Coronary artery (tissue), 2 donors: ENCODE measurements around the gene DAB1.
A peak's percentile ranks its signal among the peaks of the same experiment; 100 is the strongest.

Experiments used
- DNase-seq: peaks from one replicate; pipeline ENCODE4 v3.0.0-alpha.2; 2017; ENCODE audit warnings: low spot score
- H3K27ac ChIP-seq, 2 donors: fragments of 200-600 bp; sonication (generic); one replicate each; pipeline ENCODE4 v1.5.1; 2016 to 2019
- H3K4me3 ChIP-seq: fragments of 200-600 bp; sonication (generic); 2 replicates; pipeline ENCODE4 v1.5.1; 2016; ENCODE audit warnings: mild to moderate bottlenecking, moderate library complexity
- CTCF ChIP-seq: fragments of 200-600 bp; sonication (generic); IDR thresholded peaks from one replicate; pipeline ENCODE4 v1.5.1; 2019; ENCODE audit warnings: antibody characterized with exemption

The DAB1 gene

GRCh38 chr1:57115030-57115614 lies 308.7 kb downstream of the DAB1 start:
- Histone ChIP-seq H3K27ac (no peak overlapping the region), H3K4me3 (no peak overlapping the region)
- no peak for TF ChIP-seq CTCF
- DNase-seq: no peak

GRCh38 chr1:57112148-57112547 lies 311.7 kb downstream of the DAB1 start:
- no peak for TF ChIP-seq CTCF
- DNase-seq: no peak
- Histone ChIP-seq H3K4me3 (no peak overlapping the region), H3K27ac (no peak overlapping the region)

GRCh38 chr1:57111175-57111574 lies 312.7 kb downstream of the DAB1 start:
- Histone ChIP-seq H3K4me3 (no peak overlapping the region), H3K27ac (no peak overlapping the region)
- no peak for TF ChIP-seq CTCF
- DNase-seq: no peak

GRCh38 chr1:57109883-57110282 lies 314.0 kb downstream of the DAB1 start:
- Histone ChIP-seq H3K4me3 (no peak overlapping the region), H3K27ac (peak overlapping the region in 1 of 2 donors; percentile 45)
- no peak for DNase-seq
- TF ChIP-seq CTCF: no peak

GRCh38 chr1:57109247-57109646 lies 314.6 kb downstream of the DAB1 start:
- TF ChIP-seq CTCF: no peak
- DNase-seq: no peak
- H3K4me3 ChIP-seq: no peak overlapping the region
- peak overlapping the region in 1 of 2 donors; percentile 45 for H3K27ac ChIP-seq

- Histone ChIP-seq H3K27ac (no peak overlapping the region), H3K4me3 (no peak overlapping the region)
- DNase-seq: no peak
- TF ChIP-seq CTCF: no peak
These were observed 317.6 kb downstream of the DAB1 start for GRCh38 chr1:57106296-57106695.

GRCh38 chr1:57102561-57103326 lies 321.1 kb downstream of the DAB1 start:
- DNase-seq: no peak
- Histone ChIP-seq H3K27ac (no peak overlapping the region), H3K4me3 (no peak overlapping the region)
- TF ChIP-seq CTCF: no peak
